Dedifferentiated amniotic fluid mesenchymal stem cell (primary cell): ENCODE measurements around the gene TAGLN3.

Source experiments
- DNase-seq: peaks from one replicate; pipeline ENCODE4 v3.0.0-alpha.2; 2016; ENCODE audit errors: extremely low spot score

TAGLN3 gene

GRCh38 chr3:111998636-111999483 lies at the start of gene TAGLN3:
Gene TAGLN3 (plus strand): TSS chr3:111998922. CDS start chr3:111999423, 501 bp downstream.
- no peak for DNase-seq

- no peak for DNase-seq
Measured at GRCh38 chr3:111949712-111950111, 49.0 kb upstream of the TAGLN3 start.

GRCh38 chr3:111951032-111951431 lies 47.7 kb upstream of the TAGLN3 start:
- no peak for DNase-seq

- DNase-seq, result no peak
Measured at GRCh38 chr3:111952086-111952485, 46.6 kb upstream of the TAGLN3 start.

- DNase-seq, result no peak
Measured at GRCh38 chr3:111952866-111953450, 45.8 kb upstream of the TAGLN3 start.

- peak; percentile 48 for DNase-seq
Measured at GRCh38 chr3:111954228-111954990, 44.3 kb upstream of the TAGLN3 start.

- no peak for DNase-seq
Measured at GRCh38 chr3:111955876-111956275, 42.8 kb upstream of the TAGLN3 start.

GRCh38 chr3:111956449-111956848 lies 42.3 kb upstream of the TAGLN3 start:
- DNase-seq, result no peak

GRCh38 chr3:111956995-111957734 lies 41.6 kb upstream of the TAGLN3 start:
- no peak for DNase-seq

GRCh38 chr3:111961461-111962164 lies 37.1 kb upstream of the TAGLN3 start:
- DNase-seq, result no peak

GRCh38 chr3:111963424-111963823 lies 35.3 kb upstream of the TAGLN3 start:
- DNase-seq, result peak; percentile 52

GRCh38 chr3:111965484-111965883 lies 33.2 kb upstream of the TAGLN3 start:
- no peak for DNase-seq

- no peak for DNase-seq
Measured at GRCh38 chr3:111967068-111967467, 31.7 kb upstream of the TAGLN3 start.

GRCh38 chr3:111967651-111968274 lies 31.0 kb upstream of the TAGLN3 start:
- DNase-seq, result peak; percentile 75

- no peak for DNase-seq
Measured at GRCh38 chr3:111968319-111969054, 30.2 kb upstream of the TAGLN3 start.

GRCh38 chr3:111970376-111970775 lies 28.3 kb upstream of the TAGLN3 start:
- DNase-seq, result no peak

GRCh38 chr3:111971533-111972130 lies 27.1 kb upstream of the TAGLN3 start:
- no peak for DNase-seq

- no peak for DNase-seq
Measured at GRCh38 chr3:111972891-111973290, 25.8 kb upstream of the TAGLN3 start.

GRCh38 chr3:111975131-111975530 lies 23.6 kb upstream of the TAGLN3 start:
- DNase-seq, result no peak

- no peak for DNase-seq
Measured at GRCh38 chr3:111976254-111976653, 22.5 kb upstream of the TAGLN3 start.
